NOMO-1 treated with DMSO at 0.1 percent for 48 hours (cell line): Measurements from ENCODE around the gene KIF16B.

Experiments
- DNase-seq: peaks from one replicate; lab custom pipeline; 2025; ENCODE audit not compliant: unreplicated experiment; lab: John Stamatoyannopoulos, UW

Gene KIF16B

DNA sequence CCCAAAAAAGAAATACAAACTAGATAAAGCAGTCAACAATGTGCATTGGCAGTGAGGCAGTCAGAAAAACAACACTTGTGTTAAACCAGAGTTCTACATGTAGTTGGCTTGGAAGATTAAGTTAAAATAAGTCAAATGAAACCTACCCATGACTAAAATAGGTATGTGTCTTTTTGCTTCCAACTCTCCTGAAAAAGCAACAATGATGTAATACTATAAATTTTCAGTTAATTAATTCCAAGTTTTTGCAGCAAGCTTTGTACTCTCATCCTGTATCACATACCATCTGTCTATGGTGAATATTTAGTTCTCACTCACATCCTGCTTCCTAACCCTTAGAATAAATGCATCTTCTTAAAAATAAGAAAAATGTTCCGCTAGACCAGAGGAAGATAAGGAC lies 261.5 kb downstream of the KIF16B start:
- DNase-seq: no peak

DNA sequence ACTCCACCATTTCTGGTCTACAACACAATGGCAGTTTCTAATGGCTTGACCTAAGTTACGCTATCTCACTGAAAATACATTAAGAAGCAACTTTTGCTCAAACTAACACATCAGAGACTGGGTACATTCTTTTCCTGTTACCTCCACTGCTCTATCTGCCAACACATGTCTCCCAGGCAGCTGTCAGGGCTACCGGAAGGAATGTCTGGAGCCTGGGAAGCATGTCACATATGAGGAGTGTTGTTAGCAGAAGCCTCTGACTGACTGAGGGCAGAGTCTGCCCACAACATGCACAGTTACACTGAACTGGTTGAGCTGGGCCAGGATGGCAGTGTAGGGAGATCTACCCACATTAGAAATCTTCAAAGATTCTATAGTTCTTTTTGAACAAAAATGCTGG lies 264.5 kb downstream of the KIF16B start:
- no peak for DNase-seq

DNA sequence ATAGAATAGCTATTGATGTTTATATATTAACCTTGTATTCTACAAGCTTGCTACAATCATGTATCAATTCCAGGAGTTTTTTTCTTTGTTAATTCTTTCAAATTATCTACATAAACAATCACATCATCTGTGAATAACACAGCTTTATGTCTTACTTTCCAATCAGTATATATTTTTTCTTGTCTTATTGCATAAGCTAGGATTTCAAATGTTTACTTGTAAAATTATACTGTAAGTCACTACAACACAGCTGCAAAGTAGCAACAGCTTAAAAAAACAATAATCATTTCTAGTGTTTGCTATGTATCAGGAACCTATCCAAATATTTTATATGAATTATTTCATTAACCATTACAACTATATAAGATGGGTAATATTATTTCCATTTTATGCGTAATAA lies 270.4 kb downstream of the KIF16B start:
- DNase-seq: no peak

DNA sequence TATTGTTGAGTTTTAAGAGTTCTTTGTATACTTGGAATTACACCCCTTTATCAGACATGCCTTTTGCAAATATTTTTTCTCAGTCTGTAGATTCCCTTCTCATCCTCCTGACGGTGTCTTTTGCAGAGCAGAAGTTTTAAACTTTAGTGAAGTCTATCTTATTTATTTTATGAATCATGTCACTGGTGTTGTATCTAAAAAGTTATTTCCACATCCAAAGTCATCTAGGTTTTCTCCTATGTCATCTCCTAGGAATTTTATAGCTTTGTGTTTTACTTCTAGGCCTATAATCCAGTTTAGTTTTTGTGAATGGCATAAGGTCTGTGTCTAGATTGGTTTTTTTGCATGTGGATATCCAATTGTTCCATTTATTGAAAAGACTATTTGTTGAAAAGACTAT lies 271.3 kb downstream of the KIF16B start:
- no peak for DNase-seq

DNA sequence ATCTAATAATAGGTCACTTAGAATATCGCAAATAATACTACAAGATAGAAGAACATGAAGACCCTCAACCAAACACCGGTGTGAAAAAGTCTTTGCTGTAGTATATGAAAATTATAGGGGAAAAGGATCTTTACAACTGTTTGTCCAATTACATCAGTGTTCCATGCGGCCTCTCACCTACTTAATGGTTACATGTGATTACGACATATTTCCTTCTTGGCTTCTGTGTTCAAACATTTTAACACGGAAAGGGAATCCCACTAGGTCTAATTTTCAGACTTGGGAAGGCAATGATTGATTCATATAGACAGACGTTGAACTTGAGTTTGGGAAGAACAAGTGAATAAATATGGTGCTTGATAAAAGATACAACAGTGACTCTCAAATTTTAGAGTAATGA lies 273.4 kb downstream of the KIF16B start:
- no peak for DNase-seq

DNA sequence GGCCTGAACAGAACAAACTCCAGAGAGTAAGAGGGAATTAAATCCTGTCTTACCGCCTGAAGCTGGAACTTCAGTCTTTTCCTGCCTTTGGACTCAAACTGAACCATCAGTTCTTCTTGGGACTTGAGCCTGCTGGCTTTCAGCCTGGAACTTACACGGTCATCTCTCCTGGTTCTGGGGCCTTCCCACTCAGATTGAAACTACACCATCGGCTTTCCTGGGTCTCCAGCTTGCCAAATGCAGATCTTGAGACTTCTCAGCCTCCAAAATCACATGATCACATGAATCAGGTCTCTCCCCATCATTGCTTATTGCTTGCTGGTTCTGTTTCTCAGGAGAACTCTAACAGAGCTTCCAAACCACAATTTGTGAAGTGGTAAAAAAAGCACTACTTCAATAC lies 276.3 kb downstream of the KIF16B start:
- no peak for DNase-seq

DNA sequence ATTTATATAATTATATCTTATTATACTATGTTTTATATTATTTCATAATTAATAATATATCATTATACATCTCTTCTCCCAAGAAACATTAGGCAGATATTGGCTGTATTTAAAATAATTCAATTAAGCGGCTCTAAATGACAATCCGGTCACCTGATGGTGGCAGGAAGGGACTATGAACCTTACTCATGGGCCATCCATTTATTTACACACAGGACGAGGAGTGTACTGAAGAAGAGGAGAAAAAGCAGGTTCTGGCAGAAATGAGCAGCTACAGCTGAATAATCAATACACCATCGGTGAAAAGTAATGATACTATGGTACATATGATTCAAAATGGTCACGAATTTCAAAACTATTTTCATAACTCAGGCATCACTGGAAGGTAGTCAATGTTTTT lies 277.7 kb downstream of the KIF16B start:
- no peak for DNase-seq

DNA sequence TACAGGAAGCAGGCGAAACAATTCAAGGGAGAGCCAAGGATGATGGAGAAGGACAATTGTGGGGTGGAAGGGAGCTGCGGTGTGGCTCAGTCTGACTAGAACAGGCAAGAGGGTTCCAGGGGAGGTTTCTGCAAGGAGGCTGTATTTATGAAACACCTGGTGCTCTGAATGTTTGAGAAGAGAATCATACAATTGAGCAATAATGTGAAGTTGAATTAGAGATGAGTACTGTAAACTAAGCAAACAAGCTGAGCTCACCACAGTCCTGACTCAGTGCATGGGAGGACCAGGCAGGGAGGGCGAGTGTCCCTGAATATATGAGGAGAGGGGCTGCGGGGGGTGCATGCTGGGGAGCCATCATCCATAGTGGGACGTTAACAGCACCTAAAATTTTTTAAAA lies 279.7 kb downstream of the KIF16B start:
- no peak for DNase-seq

DNA sequence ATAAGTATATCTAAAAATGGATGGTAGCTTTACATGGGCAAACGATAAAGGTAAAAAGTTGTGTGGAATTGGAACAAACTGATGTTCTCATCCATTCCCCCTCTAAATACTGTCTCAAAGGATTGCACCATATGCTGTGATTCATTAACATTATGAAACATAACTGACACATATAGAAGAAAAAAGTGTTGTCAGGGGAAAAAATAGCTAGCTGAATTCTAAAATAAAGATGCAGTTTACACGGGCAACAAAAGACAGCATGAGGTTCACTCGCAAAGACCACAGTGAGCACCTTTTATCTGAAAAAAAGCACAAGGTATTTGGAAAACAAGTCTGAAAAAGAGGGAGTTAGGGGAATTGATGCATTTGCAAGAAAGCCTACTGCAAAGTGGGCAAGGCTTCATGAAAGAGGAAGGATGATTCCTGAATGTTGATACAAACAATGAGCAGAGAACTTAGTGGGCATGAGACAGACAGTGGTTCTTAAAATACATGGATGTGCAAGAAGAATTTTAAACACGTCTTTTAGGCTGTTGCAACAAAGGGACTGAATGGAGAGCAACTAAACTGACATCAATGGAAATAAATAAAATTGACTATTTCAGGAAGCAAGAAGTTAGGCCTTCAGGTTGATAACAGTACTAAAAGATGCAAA lies 280.9 kb downstream of the KIF16B start:
- DNase-seq: peak; percentile 82

DNA sequence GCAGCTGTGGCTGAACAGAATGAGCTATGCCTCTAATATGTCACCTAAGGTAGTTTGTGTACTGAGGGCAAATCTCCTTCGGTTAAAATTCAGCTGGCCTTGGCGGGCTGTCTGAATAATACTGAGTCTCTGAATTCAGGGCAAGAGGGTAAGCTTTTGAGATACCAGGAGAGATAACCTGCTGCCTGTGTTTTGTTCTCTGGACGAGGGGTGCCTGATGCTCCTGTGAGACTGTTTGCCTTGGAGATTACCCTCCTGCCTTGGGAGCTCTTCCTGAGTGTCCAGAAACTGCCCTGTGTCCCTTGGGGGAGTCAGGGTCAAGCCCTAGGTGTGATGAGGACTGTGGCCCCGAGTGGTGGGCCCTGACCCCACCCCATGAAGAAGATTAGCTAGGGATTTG lies 282.9 kb downstream of the KIF16B start:
- no peak for DNase-seq

DNA sequence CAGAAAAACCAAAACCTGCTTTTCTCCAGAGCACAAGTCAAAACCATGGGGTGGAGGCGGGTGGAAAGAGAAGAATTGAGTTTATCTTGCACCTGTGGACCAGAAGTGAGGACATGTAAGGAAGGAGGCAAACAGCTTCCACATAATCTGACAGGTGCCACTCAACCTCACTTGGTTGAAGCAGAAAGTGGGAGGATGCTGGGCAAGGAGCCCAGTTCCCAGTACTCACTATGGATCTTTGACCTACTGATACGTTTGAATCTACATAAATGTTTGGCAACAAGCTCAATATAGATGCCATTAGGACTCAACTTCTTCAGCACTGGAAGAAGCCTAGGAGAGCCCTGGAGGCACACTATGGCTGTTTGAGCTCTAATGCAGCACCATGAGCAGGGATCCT lies 285.5 kb downstream of the KIF16B start:
- no peak for DNase-seq

DNA sequence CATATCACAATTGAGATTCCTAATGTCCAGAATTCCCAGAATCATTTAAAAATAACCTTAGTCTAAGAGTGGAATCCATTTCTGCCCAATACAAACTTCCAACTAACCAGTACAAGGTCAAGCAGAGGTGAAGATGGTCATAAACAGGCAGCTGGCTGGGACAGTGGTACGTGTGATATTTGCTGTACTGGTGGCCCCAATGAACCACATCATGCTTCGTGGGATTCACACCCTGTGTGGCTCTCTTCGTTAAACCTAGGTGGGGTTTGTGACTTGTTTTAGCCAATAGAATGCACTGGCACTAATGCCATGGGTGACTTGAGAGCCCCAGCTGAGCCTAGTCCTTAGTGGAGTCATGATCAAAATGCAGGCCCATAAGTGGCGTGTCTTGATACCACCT lies 286.6 kb downstream of the KIF16B start:
- no peak for DNase-seq

DNA sequence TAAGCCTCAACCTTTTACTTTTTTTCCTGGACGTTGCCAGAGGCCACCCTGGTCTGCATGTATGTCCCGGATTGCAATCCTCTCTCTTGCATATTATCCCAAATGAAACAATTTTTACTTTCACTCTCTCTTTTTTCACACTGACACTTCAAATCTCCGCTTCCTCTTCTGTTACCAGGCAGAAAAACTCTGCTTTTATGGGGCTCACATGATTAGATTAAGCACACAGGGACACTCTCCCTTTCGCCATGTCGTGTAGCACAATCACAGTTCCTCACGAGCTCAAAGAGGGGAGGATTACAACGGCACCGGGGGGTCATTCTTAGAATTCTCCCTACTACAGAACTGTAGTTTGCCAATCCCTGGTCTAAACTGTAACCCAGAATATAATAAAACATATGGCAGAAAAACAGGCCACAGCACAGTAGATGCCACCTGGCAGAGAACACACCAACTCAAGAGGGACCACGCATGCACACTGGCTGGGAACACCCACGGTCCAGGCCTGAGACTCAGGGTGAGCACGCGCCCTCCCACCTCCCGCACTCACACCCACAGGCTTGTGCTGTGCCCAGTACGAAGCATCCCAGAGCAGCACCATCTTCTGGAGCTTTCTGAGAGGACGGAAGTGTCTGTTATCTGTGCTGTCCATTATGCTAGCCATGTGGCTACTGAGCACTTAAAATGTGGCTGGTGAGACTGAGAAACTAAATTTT lies 288.7 kb downstream of the KIF16B start:
- DNase-seq: peak; percentile 71

DNA sequence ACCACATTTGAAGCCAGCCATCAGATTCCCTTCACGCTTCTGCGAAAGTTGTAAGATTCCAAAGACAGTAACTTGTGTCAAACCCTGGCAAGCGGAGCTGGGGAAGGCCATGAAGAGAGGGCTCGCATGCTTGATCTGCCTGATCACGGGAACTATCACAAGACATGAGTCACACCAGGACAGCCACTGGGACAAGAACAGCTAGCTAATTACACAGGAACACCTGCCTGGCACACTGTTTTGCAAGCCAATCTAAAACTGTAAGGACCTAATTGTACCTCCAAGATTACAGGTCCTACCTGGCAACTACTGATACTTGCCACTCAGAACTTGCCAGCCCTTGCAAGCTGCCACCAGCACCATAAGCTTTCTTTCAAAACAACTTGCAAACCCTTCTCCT lies 289.3 kb downstream of the KIF16B start:
- DNase-seq: no peak

DNA sequence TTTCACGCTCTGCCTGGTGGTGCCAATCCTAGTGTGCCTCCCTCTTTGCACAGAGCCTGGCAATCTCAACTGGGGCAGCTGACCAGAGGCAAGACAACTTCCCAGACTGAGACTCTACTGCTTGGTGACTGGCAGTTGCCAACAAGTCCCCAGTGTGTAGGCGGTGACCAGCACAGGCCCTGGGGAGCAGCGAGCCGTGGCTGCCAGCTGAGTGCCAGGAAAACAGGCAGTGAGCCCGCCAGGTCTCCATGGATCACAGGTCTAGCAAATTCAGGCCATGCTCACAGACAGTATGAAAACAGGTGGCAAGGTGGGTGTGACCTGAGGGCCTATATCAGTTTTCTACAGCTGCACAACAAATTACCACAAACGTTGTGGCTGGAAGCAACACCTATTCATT lies 289.9 kb downstream of the KIF16B start:
- no peak for DNase-seq

DNA sequence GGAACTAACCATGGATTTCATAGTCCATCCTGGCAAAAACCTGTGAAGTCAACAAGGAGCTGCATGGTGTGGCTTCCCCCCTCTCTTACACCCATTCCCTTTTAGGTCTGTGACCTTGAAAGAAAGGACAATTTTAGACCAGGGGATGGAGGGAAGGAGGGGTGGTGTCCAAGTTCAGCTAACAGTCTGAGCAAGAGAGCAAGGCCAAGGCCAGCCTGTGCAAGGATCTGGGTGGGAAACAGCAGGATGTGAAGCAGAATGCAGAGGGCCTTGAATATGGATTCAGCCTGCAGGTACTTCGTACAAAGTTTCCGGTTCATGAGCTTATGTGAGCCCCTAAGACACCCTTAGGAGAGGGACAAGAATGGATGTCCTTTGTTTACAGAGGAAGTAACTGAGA lies 293.0 kb downstream of the KIF16B start:
- DNase-seq: no peak

DNA sequence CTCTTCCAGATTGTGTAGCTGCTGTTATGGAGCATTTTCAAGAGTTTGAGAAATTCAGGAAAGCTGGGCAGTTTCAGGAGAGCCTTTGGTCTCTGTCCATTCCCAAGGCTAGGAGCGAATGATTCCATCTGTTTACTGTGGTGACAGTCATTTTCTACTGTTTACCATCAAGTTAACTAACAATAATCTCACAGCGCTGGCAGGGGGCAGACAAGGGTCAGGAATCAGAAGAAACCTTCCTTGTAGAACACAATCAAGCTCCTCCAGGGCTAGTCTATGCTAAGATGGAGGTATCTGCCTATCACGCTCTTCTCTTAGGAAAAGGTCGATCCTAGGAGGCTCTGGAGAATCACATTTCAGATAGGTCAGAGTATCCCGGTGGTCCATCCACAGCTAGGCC lies 293.9 kb downstream of the KIF16B start:
- no peak for DNase-seq

DNA sequence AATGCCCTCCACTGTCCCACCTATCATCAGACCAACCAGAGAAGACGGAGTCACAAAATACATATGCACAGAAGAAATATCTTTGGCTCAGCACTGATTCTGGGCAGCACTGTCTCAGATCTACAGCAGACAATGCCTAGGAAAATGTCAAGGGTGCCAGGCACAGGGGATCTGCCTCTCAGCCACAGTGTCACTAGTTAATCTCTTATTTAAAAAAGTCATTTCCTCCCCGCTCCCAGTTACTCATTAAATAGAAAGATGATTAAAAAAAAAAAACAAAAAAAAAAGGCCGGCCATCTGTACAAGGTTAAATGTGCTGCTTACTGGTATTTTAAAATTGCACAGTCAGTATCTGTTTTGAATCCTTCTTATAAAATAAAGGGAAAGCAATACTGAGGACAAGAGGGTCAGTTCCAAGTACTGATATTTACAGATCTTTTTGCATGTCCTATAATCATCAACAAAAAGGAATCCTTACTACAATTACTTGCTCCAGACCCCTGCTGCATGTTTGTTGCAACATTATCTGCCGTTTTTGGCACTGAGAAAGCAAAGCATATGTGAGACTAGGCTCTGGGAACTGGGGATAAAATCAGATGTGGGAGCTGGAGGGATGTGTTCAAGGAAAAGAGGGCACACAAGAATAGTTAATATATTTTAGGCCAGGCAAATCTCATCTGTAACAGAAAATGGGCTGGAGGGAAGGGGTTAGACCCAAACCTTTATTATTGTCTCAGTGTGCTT lies 299.3 kb downstream of the KIF16B start:
- no peak for DNase-seq

DNA sequence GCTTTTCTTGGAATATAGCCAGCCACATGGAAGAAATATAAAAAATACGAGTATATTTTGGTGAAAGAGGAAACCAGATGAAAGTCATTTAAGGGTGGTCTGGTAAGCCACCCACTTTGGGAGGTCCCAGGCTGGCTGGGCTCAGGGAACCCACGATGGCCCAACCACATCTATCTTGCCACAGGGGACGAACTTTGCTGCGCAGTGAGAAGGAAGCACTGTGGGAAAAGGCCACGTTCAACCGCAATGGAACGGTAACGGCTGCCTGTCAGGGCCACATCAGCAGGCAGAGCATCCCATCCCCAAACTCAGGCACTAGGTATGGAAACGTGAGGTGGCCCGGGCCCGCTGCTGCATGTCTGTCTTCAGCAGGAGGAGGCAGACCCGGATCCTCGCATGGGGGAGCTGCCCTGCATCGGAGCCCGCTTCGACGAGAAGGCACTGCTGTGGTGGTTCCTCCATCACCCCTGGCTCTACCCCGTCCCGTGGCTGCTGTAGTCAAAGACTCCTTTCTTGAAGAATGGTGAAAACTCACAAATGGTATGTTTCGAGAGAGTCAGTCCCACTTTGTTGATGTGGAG lies 300.4 kb downstream of the KIF16B start:
- DNase-seq: no peak

DNA sequence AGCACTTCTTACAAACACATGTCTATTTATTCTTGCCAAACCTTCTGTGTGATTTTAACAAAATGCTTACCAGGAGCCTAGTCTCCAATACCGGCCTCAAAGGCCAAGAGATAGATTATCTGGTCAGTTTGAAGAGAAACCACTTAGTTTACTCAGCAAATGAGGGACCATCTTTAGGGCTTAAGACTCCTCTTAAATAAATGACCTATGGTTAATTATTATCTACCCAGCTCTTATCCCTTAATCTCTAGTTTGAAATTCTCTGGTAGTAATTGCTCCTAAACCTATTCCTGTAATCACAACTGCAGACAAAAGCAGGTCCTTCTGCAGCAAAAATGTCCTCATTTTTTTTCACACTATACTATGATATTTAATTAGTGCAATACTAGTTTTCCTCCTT lies 301.8 kb downstream of the KIF16B start:
- DNase-seq: no peak

DNA sequence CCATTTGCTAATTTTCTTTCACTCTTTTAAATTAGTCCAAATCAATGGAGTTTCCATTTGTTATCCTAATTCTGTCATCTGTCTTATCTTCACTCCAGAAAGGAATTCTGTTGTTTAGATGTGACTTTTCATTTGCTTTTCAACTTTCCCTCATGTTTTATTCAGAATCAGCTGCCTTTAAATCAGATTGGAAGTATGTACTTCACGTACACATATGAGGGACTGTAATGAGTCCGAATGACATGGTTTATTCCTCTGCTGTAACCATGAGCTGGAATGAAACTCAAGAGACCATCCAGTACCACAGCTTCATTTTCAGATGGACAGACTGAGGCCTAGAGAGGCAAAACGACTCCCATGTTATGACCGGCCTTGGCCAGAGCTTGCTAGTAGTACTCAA lies 302.3 kb downstream of the KIF16B start:
- DNase-seq: no peak

DNA sequence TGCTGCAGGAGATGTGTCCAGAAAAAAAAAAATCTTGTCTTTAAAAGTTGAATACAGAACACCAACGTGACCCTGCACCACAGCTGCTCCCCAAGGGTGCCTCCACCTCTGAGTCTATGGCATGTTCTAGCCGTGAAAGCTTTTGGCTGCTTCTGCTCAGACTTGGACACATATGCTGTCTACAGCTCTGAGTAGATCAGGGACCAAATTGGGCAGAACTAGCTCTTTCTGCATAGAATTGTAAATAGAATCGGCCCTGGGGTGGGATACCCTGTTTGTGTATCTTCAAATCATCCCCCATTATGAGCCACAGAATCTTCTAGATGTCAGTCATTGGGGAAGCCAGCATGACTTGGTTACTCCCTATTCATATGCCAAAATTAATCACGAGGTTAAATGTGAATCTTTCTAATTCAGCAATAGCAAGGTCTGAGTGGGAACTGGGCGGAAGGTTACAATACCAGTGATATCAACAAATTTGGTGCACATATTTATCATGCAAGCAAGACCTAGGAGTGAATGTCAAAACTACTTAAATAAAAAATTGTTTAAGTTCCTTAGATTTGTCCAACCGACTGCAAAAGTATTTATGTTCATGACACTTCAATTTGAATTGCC lies 302.8 kb downstream of the KIF16B start:
- DNase-seq: no peak
